ENCODE results near the gene ZSWIM4.
"Not testable (repeated sequence)": the region's sequence is repeated elsewhere in the genome, so short reads cannot be mapped to it uniquely, and the experiment has no call there.

ZSWIM4 gene

DNA sequence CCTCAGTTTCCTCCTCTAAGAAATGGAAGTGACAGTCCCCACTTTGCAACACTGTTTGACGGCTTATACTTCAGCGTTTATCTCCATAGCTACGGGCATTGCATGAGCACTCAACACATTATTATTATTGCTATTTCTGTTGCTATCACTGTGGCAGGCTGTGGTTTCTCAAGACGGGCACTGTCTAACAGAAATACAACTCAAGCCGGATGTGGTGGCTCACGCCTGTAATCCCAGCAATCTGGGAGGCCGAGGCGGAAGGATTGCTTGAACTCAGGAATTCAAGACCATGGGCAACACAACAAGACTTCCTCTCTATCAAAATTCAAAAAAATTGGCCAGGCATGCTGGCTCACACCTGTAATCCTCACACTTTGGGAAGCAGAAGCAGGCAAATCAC lies 4.9 kb upstream of the ZSWIM4 start:
- H3K4me3 ChIP-seq (ENCODE audit: low read depth, low read length) = no peak overlapping the region
- TF ChIP-seq, protein P1, sequence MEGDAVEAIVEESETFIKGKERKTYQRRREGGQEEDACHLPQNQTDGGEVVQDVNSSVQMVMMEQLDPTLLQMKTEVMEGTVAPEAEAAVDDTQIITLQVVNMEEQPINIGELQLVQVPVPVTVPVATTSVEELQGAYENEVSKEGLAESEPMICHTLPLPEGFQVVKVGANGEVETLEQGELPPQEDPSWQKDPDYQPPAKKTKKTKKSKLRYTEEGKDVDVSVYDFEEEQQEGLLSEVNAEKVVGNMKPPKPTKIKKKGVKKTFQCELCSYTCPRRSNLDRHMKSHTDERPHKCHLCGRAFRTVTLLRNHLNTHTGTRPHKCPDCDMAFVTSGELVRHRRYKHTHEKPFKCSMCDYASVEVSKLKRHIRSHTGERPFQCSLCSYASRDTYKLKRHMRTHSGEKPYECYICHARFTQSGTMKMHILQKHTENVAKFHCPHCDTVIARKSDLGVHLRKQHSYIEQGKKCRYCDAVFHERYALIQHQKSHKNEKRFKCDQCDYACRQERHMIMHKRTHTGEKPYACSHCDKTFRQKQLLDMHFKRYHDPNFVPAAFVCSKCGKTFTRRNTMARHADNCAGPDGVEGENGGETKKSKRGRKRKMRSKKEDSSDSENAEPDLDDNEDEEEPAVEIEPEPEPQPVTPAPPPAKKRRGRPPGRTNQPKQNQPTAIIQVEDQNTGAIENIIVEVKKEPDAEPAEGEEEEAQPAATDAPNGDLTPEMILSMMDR (IDR thresholded peaks at IDR 0.05; ENCODE audit: borderline replicate concordance, insufficient read depth, low read depth, low read length) = no peak

DNA sequence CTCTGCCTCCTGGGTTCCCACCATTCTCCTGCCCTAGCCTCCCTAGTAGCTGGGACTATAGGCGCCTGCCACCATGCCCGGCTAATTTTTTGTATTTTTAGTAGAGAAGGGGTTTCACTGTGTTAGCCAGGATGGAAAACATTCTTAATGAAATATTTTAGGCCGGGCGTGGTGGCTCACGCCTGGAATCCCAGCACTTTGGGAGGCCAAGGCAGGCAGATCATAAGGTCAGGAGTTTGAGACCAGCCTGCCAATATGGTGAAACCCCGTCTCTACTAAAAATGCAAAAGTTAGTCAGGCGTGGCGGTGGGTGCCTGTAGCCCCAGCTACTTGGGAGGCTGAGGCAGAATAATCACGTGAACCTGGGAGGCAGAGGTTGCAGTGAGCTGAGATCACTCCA lies 1.9 kb upstream of the ZSWIM4 start:
- H3K4me3 ChIP-seq (ENCODE audit: low read depth, low read length) = not testable (repeated sequence)

DNA sequence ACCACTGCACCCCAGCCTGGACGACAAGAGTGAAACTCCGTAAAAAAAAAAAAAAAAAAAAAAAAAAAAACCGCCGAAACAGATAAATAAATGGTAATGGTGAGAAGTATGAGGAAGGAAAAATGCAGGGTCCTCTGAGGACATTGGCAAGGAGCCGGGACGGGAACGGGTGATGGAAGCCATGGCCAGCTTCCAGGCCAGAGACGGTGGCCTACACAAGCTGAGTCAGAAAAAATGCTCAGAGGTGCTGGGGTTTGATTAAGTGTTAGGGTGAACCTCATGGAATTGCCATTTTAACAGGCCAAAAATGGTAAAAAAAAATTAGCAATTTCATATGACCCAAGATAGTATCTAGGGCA lies 866 bp upstream of the ZSWIM4 start:
- H3K4me3 ChIP-seq (ENCODE audit: low read depth, low read length) = peak overlapping the region; percentile 84

DNA sequence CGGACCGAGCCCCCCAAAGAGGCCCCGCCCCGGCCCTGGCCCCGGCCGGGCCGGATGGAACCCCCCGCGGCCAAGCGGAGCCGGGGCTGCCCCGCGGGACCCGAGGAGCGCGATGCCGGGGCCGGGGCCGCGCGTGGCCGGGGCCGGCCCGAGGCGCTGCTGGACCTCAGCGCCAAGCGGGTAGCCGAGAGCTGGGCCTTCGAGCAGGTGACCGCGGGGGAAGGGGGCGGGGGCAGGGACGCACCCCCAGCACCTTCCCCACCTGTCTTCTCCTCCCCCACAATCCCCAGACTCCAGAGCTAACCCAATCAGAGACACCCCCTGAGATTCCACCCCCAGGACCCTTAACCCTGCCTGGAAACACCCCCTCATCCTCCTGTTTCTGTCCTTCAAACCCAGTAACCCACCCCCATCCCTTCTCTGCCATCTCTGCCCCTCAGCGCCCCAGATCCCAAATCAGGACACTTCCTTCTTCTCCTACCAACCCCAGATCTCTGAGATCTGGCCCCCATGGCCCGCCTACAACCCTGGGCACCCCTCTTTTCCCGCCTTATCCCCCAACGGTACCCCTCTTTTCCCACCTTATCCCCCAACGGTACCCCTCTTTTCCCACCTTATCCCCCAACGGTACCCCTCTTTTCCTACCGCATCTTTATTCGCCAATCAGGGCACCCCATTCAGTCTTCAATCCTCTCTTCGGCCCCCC lies 505 bp downstream of the ZSWIM4 start:
- TF ChIP-seq, protein P1 (IDR thresholded peaks at IDR 0.05; ENCODE audit: borderline replicate concordance, insufficient read depth, low read depth, low read length) = no peak
- H3K4me3 ChIP-seq (ENCODE audit: low read depth, low read length) = peak overlapping the region; percentile 81

More for the DNA sequence above, 866 bp upstream of the ZSWIM4 start:
- TF ChIP-seq, protein P1 (IDR thresholded peaks at IDR 0.05; ENCODE audit: borderline replicate concordance, insufficient read depth, low read depth, low read length) = no peak

DNA sequence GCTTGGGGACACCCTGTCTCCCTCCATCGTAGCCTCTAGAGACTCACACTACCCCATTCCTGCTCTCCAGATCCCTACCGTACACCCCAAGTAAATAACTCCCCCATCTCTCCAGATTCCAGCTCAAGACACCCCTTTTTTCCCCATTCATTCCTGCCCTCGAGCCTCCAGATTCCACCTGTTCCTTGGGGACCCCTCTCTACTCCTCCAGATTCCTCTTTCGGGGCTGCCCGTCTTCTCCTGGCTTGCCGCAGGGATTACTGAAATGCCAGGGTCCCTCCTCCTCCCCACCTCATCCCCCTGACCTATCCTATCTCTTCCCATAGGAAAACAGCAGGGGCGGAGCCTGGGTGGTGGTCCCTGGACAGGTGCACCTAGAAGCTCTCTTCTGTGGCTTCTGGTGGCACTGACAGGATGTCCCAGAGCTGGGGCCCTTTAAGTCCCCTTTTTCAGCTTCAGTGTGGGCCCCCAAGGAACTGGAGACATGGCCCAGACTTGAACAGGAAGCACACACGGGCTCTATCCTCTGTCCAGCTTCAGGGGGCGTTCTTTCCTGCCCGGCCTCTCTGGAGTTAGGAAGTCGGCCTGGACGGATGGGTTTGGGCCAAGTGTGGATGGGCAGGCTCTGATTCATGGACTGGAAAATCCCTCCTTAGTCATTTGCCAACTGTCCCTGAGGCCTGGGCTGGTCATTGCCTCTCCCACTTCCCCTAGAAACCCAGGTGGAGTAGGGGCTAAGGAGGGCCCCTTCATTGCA lies 1.2 kb downstream of the ZSWIM4 start:
- TF ChIP-seq, protein P1 (IDR thresholded peaks at IDR 0.05; ENCODE audit: borderline replicate concordance, insufficient read depth, low read depth, low read length) = no peak
- peak overlapping the region; percentile 81 for H3K4me3 ChIP-seq (ENCODE audit: low read depth, low read length)

DNA sequence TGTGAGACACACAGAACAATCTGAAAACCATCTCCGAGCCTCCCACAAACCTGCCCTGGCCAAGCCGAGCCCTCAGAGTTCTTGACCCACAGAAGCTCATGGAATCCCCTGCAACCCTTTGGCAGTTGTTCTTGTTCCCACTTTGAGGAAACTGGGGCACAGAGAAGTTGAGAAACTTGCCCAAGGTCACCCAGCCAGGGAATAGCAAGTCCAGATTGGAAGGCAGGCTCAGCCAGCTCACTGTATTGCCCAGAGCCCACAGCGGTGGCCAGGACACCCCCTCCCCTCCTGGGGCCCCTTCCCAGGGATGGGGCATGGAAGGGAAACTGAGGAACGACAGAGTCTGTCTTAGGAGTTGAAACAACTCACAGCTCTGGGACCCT lies 1.8 kb downstream of the ZSWIM4 start:
- TF ChIP-seq, protein P1 (IDR thresholded peaks at IDR 0.05; ENCODE audit: borderline replicate concordance, insufficient read depth, low read depth, low read length) = no peak
- H3K4me3 ChIP-seq (ENCODE audit: low read depth, low read length) = peak overlapping the region; percentile 81

DNA sequence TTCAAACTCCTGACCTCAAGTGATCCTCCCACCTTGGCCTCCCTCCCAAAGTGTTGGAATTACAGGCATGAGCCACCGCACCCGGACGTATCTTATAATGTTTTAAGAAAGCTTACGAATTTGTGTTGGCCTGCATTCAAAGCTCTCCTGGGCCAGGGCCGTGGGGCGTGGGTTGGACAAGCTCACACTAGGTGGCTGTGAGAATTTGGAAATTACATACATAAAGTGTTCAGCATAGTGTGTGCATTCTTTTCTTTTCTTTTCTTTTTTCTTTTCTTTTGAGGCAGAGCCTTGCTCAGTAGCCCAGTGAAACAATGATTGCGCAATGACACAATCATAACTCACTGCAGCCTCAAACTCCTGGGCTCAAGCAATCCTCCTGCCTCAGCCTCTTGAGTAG lies 2.6 kb downstream of the ZSWIM4 start:
- TF ChIP-seq, protein P1 (IDR thresholded peaks at IDR 0.05; ENCODE audit: borderline replicate concordance, insufficient read depth, low read depth, low read length) = no peak
- H3K4me3 ChIP-seq (ENCODE audit: low read depth, low read length) = no peak overlapping the region
